Ishikawa (cell line): ENCODE data around the gene FBLN1.

Source experiments
- CEBPB ChIP-seq: IDR thresholded peaks from 2 replicates; pipeline ENCODE4 v1.6.1; 2012
- CREB1 ChIP-seq: IDR thresholded peaks from 2 replicates; pipeline ENCODE4 v1.6.1; 2012; ENCODE audit warnings: low read depth
- EGR1 ChIP-seq: IDR thresholded peaks from 2 replicates; pipeline ENCODE4 v1.6.1; 2012
- EP300 ChIP-seq: IDR thresholded peaks from 2 replicates; pipeline ENCODE4 v1.6.1; 2012; ENCODE audit warnings: borderline replicate concordance
- FOXM1 ChIP-seq: IDR thresholded peaks from 2 replicates; pipeline ENCODE4 v1.6.1; 2012; ENCODE audit warnings: low read depth, borderline replicate concordance
- MAX ChIP-seq: IDR thresholded peaks from 2 replicates; pipeline ENCODE4 v1.6.1; 2012
- NFIC ChIP-seq: IDR thresholded peaks from 2 replicates; pipeline ENCODE4 v1.6.1; 2012
- RAD21 ChIP-seq: IDR thresholded peaks from 2 replicates; pipeline ENCODE4 v1.6.1; 2012; ENCODE audit warnings: low read depth
- TAF1 ChIP-seq: IDR thresholded peaks from 2 replicates; pipeline ENCODE4 v1.6.1; 2012; ENCODE audit warnings: low read depth, mild to moderate bottlenecking
- TCF12 ChIP-seq: IDR thresholded peaks from 2 replicates; pipeline ENCODE4 v1.6.1; 2012; ENCODE audit warnings: low read depth
- TEAD4 ChIP-seq: IDR thresholded peaks from 2 replicates; pipeline ENCODE4 v1.6.1; 2012
- USF1 ChIP-seq: IDR thresholded peaks from 2 replicates; pipeline ENCODE4 v1.6.1; 2012
- YY1 ChIP-seq: IDR thresholded peaks from 2 replicates; pipeline ENCODE4 v1.6.1; 2012; ENCODE audit warnings: low read depth
- ZBTB7A ChIP-seq: IDR thresholded peaks from 2 replicates; pipeline ENCODE4 v1.6.1; 2012; ENCODE audit warnings: low read depth
- TF ChIP-seq, protein P1 (sequence below): IDR thresholded peaks from 2 replicates; pipeline ENCODE4 v1.6.1; 2012; ENCODE audit warnings: low read depth, mild to moderate bottlenecking

FBLN1 gene

GRCh38 chr22:45543243-45543642 is 40.6 kb downstream of the FBLN1 start:
- TF ChIP-seq YY1, result no peak
- TF ChIP-seq FOXM1, result no peak
- no peak for TF ChIP-seq RAD21
- TF ChIP-seq CEBPB, result no peak
- no peak for TF ChIP-seq USF1
- TF ChIP-seq TAF1, result no peak
- no peak for TF ChIP-seq NFIC
- no peak for TF ChIP-seq EP300
- TF ChIP-seq EGR1, result no peak
- TF ChIP-seq, protein P1, sequence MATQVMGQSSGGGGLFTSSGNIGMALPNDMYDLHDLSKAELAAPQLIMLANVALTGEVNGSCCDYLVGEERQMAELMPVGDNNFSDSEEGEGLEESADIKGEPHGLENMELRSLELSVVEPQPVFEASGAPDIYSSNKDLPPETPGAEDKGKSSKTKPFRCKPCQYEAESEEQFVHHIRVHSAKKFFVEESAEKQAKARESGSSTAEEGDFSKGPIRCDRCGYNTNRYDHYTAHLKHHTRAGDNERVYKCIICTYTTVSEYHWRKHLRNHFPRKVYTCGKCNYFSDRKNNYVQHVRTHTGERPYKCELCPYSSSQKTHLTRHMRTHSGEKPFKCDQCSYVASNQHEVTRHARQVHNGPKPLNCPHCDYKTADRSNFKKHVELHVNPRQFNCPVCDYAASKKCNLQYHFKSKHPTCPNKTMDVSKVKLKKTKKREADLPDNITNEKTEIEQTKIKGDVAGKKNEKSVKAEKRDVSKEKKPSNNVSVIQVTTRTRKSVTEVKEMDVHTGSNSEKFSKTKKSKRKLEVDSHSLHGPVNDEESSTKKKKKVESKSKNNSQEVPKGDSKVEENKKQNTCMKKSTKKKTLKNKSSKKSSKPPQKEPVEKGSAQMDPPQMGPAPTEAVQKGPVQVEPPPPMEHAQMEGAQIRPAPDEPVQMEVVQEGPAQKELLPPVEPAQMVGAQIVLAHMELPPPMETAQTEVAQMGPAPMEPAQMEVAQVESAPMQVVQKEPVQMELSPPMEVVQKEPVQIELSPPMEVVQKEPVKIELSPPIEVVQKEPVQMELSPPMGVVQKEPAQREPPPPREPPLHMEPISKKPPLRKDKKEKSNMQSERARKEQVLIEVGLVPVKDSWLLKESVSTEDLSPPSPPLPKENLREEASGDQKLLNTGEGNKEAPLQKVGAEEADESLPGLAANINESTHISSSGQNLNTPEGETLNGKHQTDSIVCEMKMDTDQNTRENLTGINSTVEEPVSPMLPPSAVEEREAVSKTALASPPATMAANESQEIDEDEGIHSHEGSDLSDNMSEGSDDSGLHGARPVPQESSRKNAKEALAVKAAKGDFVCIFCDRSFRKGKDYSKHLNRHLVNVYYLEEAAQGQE, result no peak
- TF ChIP-seq CREB1, result no peak
- TF ChIP-seq TEAD4, result no peak
- TF ChIP-seq ZBTB7A, result no peak
- no peak for TF ChIP-seq MAX
- no peak for TF ChIP-seq TCF12

DNA sequence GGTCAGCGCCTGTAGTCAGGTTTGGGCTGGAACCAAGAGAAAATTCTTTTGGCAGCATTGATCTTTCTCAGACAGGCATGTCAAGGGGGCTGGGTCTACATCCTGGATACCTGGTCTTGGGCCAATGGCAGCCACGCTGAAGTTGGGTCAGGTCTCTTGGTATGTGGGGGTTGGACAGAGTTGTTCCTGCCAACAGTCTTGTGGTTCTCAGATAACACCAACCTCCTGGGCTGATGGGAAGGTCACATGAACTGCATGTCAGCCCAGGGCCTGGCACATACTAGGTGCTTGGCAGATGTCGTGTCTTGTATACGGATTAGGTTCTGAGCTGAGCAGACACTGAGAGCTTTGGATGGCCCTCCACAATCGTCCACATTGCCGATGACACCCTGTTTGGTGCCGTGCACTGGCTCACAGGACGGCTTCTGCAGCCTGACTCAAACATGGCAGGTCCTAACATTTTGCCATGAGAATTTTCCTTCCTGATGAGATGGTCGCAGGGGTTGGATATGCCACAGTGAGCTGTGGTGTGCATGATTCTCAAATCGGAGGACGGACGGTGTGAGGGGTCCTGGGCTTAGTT is 42.0 kb downstream of the FBLN1 start:
- TF ChIP-seq TAF1 (no peak), ZBTB7A (no peak), EGR1 (no peak), RAD21 (no peak), USF1 (peak; percentile 70), EP300 (no peak), MAX (peak; percentile 38), CREB1 (no peak), NFIC (peak; percentile 67), CEBPB (no peak), YY1 (0 out of 2 replicates have a peak, but pooled peaks have one; percentile 19), TEAD4 (peak; percentile 33; the same call in 1 of the 2 replicates), TCF12 (no peak), FOXM1 (no peak)
- TF ChIP-seq, protein P1, result no peak

DNA sequence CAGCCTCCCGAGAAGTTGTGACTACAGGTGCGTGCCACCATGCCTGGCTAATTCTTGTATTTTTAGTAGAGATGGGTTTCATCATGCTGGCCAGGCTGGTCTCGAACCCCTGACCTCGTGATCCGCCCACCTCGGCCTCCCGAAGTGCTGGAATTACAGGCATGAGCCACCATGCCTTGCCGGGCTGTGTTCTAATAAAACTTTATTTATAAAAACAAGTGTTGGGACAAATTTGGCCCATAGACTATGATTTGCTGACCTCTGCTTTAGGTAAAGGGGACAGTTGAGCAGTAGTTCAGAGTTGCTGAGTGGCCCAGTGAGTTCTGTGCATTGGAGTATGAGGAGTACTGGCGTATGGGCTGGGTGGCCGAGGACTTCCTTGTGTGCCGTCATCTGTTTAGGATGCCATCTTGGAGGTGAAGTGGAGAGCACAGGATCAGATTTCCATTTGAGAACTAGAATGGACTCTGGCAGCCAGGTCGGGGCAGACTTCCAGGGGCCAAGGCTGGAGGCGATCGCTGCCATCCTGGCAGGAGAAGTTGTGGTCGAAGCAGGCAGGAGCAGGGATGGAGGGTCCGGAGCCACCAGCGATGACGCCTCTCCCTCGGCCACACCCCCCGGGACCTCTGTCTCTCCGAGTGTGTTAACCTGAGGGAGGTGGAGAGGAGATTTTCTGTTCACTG is 43.8 kb downstream of the FBLN1 start:
- TF ChIP-seq USF1, result no peak
- no peak for TF ChIP-seq EP300
- no peak for TF ChIP-seq NFIC
- no peak for TF ChIP-seq ZBTB7A
- no peak for TF ChIP-seq FOXM1
- no peak for TF ChIP-seq TEAD4

DNA sequence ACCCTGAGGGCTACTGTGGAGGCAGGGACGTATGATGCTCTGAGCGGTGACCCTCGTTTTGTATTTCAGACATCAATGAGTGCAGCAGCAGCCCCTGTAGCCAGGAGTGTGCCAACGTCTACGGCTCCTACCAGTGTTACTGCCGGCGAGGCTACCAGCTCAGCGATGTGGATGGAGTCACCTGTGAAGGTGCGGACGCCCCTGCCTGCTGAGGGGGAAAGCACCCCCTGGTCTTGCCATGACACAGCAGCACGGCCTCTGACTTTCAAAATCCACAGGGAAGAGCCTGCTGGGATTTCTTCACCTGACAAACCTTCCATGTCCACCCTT is 44.3 kb downstream of the FBLN1 start:
- no peak for TF ChIP-seq TEAD4
- TF ChIP-seq EGR1, result no peak
- no peak for TF ChIP-seq RAD21
- TF ChIP-seq NFIC, result no peak
- no peak for TF ChIP-seq EP300
- no peak for TF ChIP-seq MAX
- no peak for TF ChIP-seq CREB1
- no peak for TF ChIP-seq USF1
- no peak for TF ChIP-seq TCF12
- no peak for TF ChIP-seq FOXM1
- TF ChIP-seq YY1, result no peak
- no peak for TF ChIP-seq CEBPB
- TF ChIP-seq, protein P1, result no peak
- no peak for TF ChIP-seq ZBTB7A
- TF ChIP-seq TAF1, result no peak
